H1 (cell line): ENCODE results near the gene NMRAL1. TPM values are rescaled to one million over a fixed set of nuclear protein-coding genes. Genes with fewer than 3 reads are reported as not detected.

Experiments
- CTCF ChIA-PET: fragments of 300-600 bp; sonication (Branson Sonifier 250); formaldehyde crosslinking; loops from one replicate; lab custom pipeline; 2021; ENCODE audit not compliant: partially characterized antibody; lab: Charles Lee
- POLR2A ChIA-PET: fragments of 300-600 bp; sonication (Branson Sonifier 250); formaldehyde crosslinking; loops from one replicate; lab custom pipeline; 2021; ENCODE audit warnings: inconsistent platforms; ENCODE audit not compliant: partially characterized antibody; lab: Charles Lee
- DNase-seq, 2 experiments: peaks; one replicate each; pipeline versions ENCODE4 v3.0.0 to v3.0.0-alpha.2; 2010 to 2022; ENCODE audit warnings: low spot score in 2 of 2, low read depth in 1 of 2, mixed read lengths in 1 of 2
- FAIRE-seq: peaks from 2 replicates; lab custom pipeline; 2011; peaks lifted over from hg19 to GRCh38; lab: Jason Lieb, UNC
- H2AFZ ChIP-seq: 2 replicates; pipeline ENCODE4 v1.8.1; 2012; ENCODE audit warnings: low read length, inconsistent platforms
- H2AK5ac ChIP-seq: 2 replicates; pipeline ENCODE4 v1.6.1; 2013; ENCODE audit warnings: low read depth, low read length
- H2BK120ac ChIP-seq: replicated peaks from 2 replicates; pipeline ENCODE3; 2013; ENCODE audit warnings: low read depth, low read length, inconsistent platforms
- H2BK12ac ChIP-seq: 2 replicates; pipeline ENCODE4 v1.6.1; 2013; ENCODE audit warnings: low read depth, low read length
- H2BK15ac ChIP-seq: 2 replicates; pipeline ENCODE4 v1.6.1; 2013; ENCODE audit warnings: low read length
- H2BK20ac ChIP-seq: 2 replicates; pipeline ENCODE4 v1.6.1; 2013; ENCODE audit warnings: low read length
- H2BK5ac ChIP-seq: 2 replicates; pipeline ENCODE4 v1.6.1; 2013; ENCODE audit warnings: low read depth, low read length
- H3K14ac ChIP-seq: 2 replicates; pipeline ENCODE4 v1.6.1; 2013; ENCODE audit warnings: inconsistent platforms; ENCODE audit not compliant: insufficient read length
- H3K18ac ChIP-seq: 2 replicates; pipeline ENCODE4 v1.6.1; 2013; ENCODE audit warnings: low read length; ENCODE audit errors: extremely low read depth
- H3K23ac ChIP-seq: 2 replicates; pipeline ENCODE4 v1.6.1; 2013; ENCODE audit warnings: inconsistent platforms; ENCODE audit not compliant: insufficient read length
- H3K23me2 ChIP-seq: 2 replicates; pipeline ENCODE4 v1.6.1; 2013; ENCODE audit warnings: low read depth, low read length
- H3K27ac ChIP-seq: 2 replicates; pipeline ENCODE4 v1.6.1; 2011; ENCODE audit warnings: low read depth, low read length, inconsistent platforms
- H3K27me3 ChIP-seq, 4 experiments: replicated peaks in 1 of 4; 1 replicate in 1 of 4; 2 replicates in 3 of 4; pipeline versions ENCODE4 v1.6.1 to v1.8.1; 2011 to 2013; ENCODE audit warnings: low read length in 3 of 4, mild to moderate bottlenecking in 3 of 4, inconsistent platforms in 2 of 4, mixed read lengths in 2 of 4, moderate library complexity in 1 of 4; ENCODE audit not compliant: control insufficient read depth in 3 of 4, insufficient read depth in 3 of 4; ENCODE audit errors: extremely low read depth in 1 of 4
- H3K36me3 ChIP-seq, 4 experiments: 2 replicates each; pipeline versions ENCODE4 v1.6.1 to v1.8.1; 2011 to 2013; ENCODE audit warnings: mild to moderate bottlenecking in 4 of 4, low read length in 3 of 4, moderate library complexity in 2 of 4, control low read depth in 1 of 4, inconsistent platforms in 1 of 4; ENCODE audit not compliant: insufficient read depth in 4 of 4, control insufficient read depth in 2 of 4
- H3K4ac ChIP-seq: replicated peaks from 2 replicates; pipeline ENCODE3; 2013; ENCODE audit warnings: low read length, low read depth, mixed read lengths, inconsistent platforms; ENCODE audit not compliant: insufficient read length
- H3K4me1 ChIP-seq, 4 experiments: replicated peaks in 1 of 4; 1 replicate in 1 of 4; 2 replicates in 3 of 4; pipeline versions ENCODE4 v1.6.1 to v1.8.1; 2011 to 2013; ENCODE audit warnings: low read length in 3 of 4, inconsistent platforms in 2 of 4, mixed read lengths in 1 of 4; ENCODE audit not compliant: insufficient read depth in 4 of 4, control insufficient read depth in 3 of 4
- H3K4me2 ChIP-seq, 2 experiments: 2 replicates each; pipeline versions ENCODE4 v1.6.1 to v1.8.1; 2011 to 2013; ENCODE audit warnings: low read depth in 2 of 2, low read length in 2 of 2, control low read depth in 1 of 2, inconsistent platforms in 1 of 2, mild to moderate bottlenecking in 1 of 2; ENCODE audit not compliant: insufficient read depth in 1 of 2
- H3K4me3 ChIP-seq, 4 experiments: fragments of 200-600, 300-600 bp in 1 of 4; sonication (generic), shearing (Covaris generic), sonication (Bioruptor Twin) in 1 of 4; 2 replicates each; pipeline versions ENCODE4 v1.5.1 to v1.8.1; 2011 to 2016; ENCODE audit warnings: low read length in 4 of 4, low read depth in 3 of 4, control low read depth in 2 of 4, inconsistent platforms in 2 of 4, mild to moderate bottlenecking in 2 of 4, mixed read lengths in 1 of 4, moderate library complexity in 1 of 4; ENCODE audit not compliant: insufficient read depth in 2 of 4; ENCODE audit errors: extremely low read depth in 1 of 4
- H3K56ac ChIP-seq: replicated peaks from 2 replicates; pipeline ENCODE3; 2013; ENCODE audit warnings: low read depth, mild to moderate bottlenecking, mixed read lengths, low read length, inconsistent platforms; ENCODE audit not compliant: insufficient read length
- H3K79me1 ChIP-seq: 2 replicates; pipeline ENCODE4 v1.6.1; 2013; ENCODE audit warnings: low read depth, low read length, control low read depth
- H3K79me2 ChIP-seq, 2 experiments: 2 replicates each; pipeline versions ENCODE4 v1.6.1 to v1.8.1; 2012 to 2013; ENCODE audit warnings: low read length in 2 of 2, mild to moderate bottlenecking in 2 of 2, inconsistent platforms in 1 of 2; ENCODE audit not compliant: insufficient read depth in 2 of 2, control insufficient read depth in 1 of 2
- H3K9ac ChIP-seq, 4 experiments: replicated peaks in 1 of 4; 1 replicate in 1 of 4; 2 replicates in 3 of 4; pipeline versions ENCODE4 v1.6.1 to v1.8.1; 2011 to 2013; ENCODE audit warnings: low read depth in 3 of 4, low read length in 3 of 4, control low read depth in 2 of 4, mild to moderate bottlenecking in 2 of 4, moderate library complexity in 2 of 4, inconsistent platforms in 1 of 4; ENCODE audit errors: extremely low read depth in 1 of 4
- H3K9me3 ChIP-seq, 2 experiments: 2 replicates each; pipeline versions ENCODE4 v1.6.1 to v1.8.1; 2012 to 2013; ENCODE audit warnings: mild to moderate bottlenecking in 2 of 2, moderate library complexity in 2 of 2, control low read depth in 1 of 2, inconsistent platforms in 1 of 2, low read depth in 1 of 2, low read length in 1 of 2, mixed read lengths in 1 of 2; ENCODE audit not compliant: insufficient read depth in 2 of 2
- H4K20me1 ChIP-seq, 2 experiments: replicated peaks in 1 of 2; 2 replicates each; pipeline versions ENCODE3 to v1.8.1; 2011 to 2013; ENCODE audit warnings: inconsistent platforms in 2 of 2, low read length in 2 of 2, mild to moderate bottlenecking in 1 of 2; ENCODE audit not compliant: insufficient read depth in 2 of 2, control insufficient read depth in 1 of 2
- H4K5ac ChIP-seq: 2 replicates; pipeline ENCODE4 v1.6.1; 2013; ENCODE audit warnings: low read length, low read depth, mixed read lengths, inconsistent platforms; ENCODE audit not compliant: insufficient read length
- H4K8ac ChIP-seq: 2 replicates; pipeline ENCODE4 v1.8.0; 2013; ENCODE audit warnings: mild to moderate bottlenecking, moderate library complexity, low read length, inconsistent platforms; ENCODE audit not compliant: insufficient read depth; ENCODE audit errors: extremely low read depth
- H4K91ac ChIP-seq: replicated peaks from 2 replicates; pipeline ENCODE3; 2013; ENCODE audit warnings: low read length, mixed read lengths, inconsistent platforms; ENCODE audit not compliant: insufficient read length
- JUND ChIP-seq: IDR thresholded peaks from 2 replicates; pipeline ENCODE4 v1.6.1; 2011; ENCODE audit warnings: mild to moderate bottlenecking, improper control_type of control experiment, low read length
- POLR2A ChIP-seq, 2 experiments: IDR thresholded peaks; 1 replicate in 1 of 2; 2 replicates in 1 of 2; pipeline ENCODE4 v1.6.1; 2011; ENCODE audit warnings: low read depth in 2 of 2, low read length in 2 of 2, mild to moderate bottlenecking in 2 of 2; ENCODE audit errors: control extremely low read depth in 1 of 2
- POLR2AphosphoS5 ChIP-seq: IDR thresholded peaks from 2 replicates; pipeline ENCODE4 v1.6.1; 2011; ENCODE audit warnings: low read depth, low read length
- WGBS, 2 experiments: shearing (Covaris generic) in 1 of 2; methylation state at CpG; one replicate each; pipeline versions ENCODE4 v1.1.6 to v1.1.7; 2013 to 2015; ENCODE audit warnings: low lambda C conversion rate in 2 of 2, mixed read lengths in 2 of 2, inconsistent platforms in 1 of 2, low coverage in 1 of 2, missing lambda C conversion rate in 1 of 2; ENCODE audit not compliant: insufficient replicate concordance in 2 of 2, insufficient coverage in 1 of 2, insufficient read length in 1 of 2; ENCODE audit errors: extremely low coverage in 1 of 2, missing lambda C conversion rate in 1 of 2; 5-methylcytosine and 5-hydroxymethylcytosine counted together
- polyA plus RNA-seq, 7 experiments: library from polyadenylated mRNA; depleted of rRNA in 3 of 7; stranded (reverse) in 5 of 7; unstranded in 2 of 7; fragments of >200 nt in 5 of 7; fragments of 200-250 nt in 2 of 7; gene quantifications; 1 replicate in 5 of 7; 2 replicates in 1 of 7; 4 replicates in 1 of 7; pipeline versions ENCODE4 v1.2.1 to v1.2.3, GENCODE V29; 2011 to 2013; ENCODE audit warnings: missing spikeins in 2 of 7, mixed read lengths in 2 of 7
- total RNA-seq: library from RNA; stranded (reverse); fragmentation: NEBNext Ultra II Directional; extraction: Animal tissue kit (Norgen Biotek cat#: 25700); gene quantifications from 2 replicates; pipeline ENCODE4 v1.2.1, GENCODE V29; 2021

NMRAL1 gene
- total and polyA plus RNA-seq, 2 of the 8 experiments (the other 6 are each of a cell fraction or from before 2014, with no cell fraction given) = 66.8 to 143 TPM

DNA sequence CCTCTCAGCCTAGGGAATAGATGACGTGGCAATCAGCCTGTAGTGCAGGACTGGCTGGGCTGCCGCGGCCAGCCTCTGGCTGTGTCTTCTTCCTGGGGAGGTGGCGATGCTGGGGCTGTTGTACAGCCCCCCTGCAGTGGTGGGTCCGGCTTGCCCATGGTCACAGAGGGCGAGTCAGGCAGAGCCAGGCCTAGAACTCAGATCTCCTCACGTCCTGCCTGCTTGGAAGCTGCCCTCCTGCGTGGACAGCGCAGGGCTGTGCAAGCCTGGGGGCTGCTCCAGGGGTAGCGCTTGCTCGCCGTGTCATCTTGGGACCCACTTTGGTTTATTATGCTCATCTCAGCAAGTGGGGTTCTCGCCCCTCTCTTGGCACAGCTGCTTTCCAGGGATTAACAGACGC, 19.3 kb downstream of the NMRAL1 start:
- no peaks in the 10 kb centered on the region for H3K27me3 ChIP-seq
- no peak overlapping the region for H2BK12ac ChIP-seq
- no peak overlapping the region for H4K5ac ChIP-seq
- 86% methylated on average over 11 of the region's 14 CpGs; no CpG with 5 or more reads in 1 of the 2 experiments for WGBS, 2 experiments
- peaks cover 6 to 50% (median 22%) of the 10 kb centered on the region in 4 experiments; a peak in 7 of 8 replicates for H3K36me3 ChIP-seq
- H4K20me1 ChIP-seq = peaks cover 6 to 13% of the 10 kb centered on the region in 2 experiments
- no peaks in the 10 kb centered on the region; the same call in 1 of the 2 replicates for H3K79me1 ChIP-seq
- no peak overlapping the region for H2BK120ac ChIP-seq
- no peaks in the 10 kb centered on the region for H3K4me1 ChIP-seq
- DNase-seq (no peak), FAIRE-seq (no peak)
- POLR2A ChIA-PET = interaction anchor here (0.7 to 21.6 kb wide), 7 partner anchors 6 to 54 kb away, joined by 3 to 257 read pairs (median 5); partner anchors contain the start of genes HMOX2 and NMRAL1
- H3K79me2 ChIP-seq = no peaks in the 10 kb centered on the region
- CTCF ChIA-PET = interaction anchor here (0.6 kb wide), 1 partner anchor 325 kb away, joined by 3 read pairs; no protein-coding TSS in a partner anchor
- no peak overlapping the region for H4K8ac ChIP-seq
- H2BK15ac ChIP-seq = no peak overlapping the region
- no peak overlapping the region for H3K4me3 ChIP-seq
- TF ChIP-seq POLR2A (IDR thresholded peaks at IDR 0.05; ENCODE audit: control extremely low read depth in 1 of 2, low read depth in 2 of 2, low read length in 2 of 2) (0 out of 3 replicates have a peak, but pooled peaks of 1 of the 2 experiments have one; percentile 17), JUND (no peak), POLR2AphosphoS5 (0 out of 2 replicates have a peak, but pooled peaks have one; percentile 34)
- H2AFZ ChIP-seq = no peak overlapping the region
- no peak overlapping the region for H4K91ac ChIP-seq
- no peak overlapping the region for H3K23ac ChIP-seq
- H3K4me2 ChIP-seq = no peak overlapping the region
- no peak overlapping the region for H3K18ac ChIP-seq
- no peak overlapping the region for H2AK5ac ChIP-seq
- H3K14ac ChIP-seq = no peak overlapping the region
- no peak overlapping the region for H3K27ac ChIP-seq
- H2BK20ac ChIP-seq = no peak overlapping the region
- no peaks in the 10 kb centered on the region for H3K9me3 ChIP-seq
- no peak overlapping the region for H3K4ac ChIP-seq
- no peak overlapping the region for H3K9ac ChIP-seq
- no peak overlapping the region for H3K56ac ChIP-seq
- H3K23me2 ChIP-seq = no peaks in the 10 kb centered on the region
- no peak overlapping the region; the same call in 1 of the 2 replicates for H2BK5ac ChIP-seq
